Gastrocnemius medialis (tissue), 4 donors: ENCODE measurements around the gene PAX8.

Experiments used
- POLR2A ChIP-seq, 2 donors: fragments of 450-650 bp; IDR thresholded peaks; one replicate each; pipeline ENCODE4 v1.6.1; 2017; ENCODE audit warnings: antibody characterized with exemption in 2 of 2, mild to moderate bottlenecking in 2 of 2, moderate library complexity in 2 of 2
- TF ChIP-seq, protein P1 (sequence below), 5 experiments: fragments of 450-650 bp in 3 of 5; fragments of 200-600 bp in 2 of 5; sonication (generic) in 2 of 5; IDR thresholded peaks in 4 of 5; conservative IDR thresholded peaks in 1 of 5; 1 replicate in 4 of 5; 2 replicates in 1 of 5; pipeline ENCODE4 v1.5.1; 2016 to 2019; ENCODE audit warnings: antibody characterized with exemption in 5 of 5, mild to moderate bottlenecking in 3 of 5, moderate library complexity in 3 of 5

DNA sequence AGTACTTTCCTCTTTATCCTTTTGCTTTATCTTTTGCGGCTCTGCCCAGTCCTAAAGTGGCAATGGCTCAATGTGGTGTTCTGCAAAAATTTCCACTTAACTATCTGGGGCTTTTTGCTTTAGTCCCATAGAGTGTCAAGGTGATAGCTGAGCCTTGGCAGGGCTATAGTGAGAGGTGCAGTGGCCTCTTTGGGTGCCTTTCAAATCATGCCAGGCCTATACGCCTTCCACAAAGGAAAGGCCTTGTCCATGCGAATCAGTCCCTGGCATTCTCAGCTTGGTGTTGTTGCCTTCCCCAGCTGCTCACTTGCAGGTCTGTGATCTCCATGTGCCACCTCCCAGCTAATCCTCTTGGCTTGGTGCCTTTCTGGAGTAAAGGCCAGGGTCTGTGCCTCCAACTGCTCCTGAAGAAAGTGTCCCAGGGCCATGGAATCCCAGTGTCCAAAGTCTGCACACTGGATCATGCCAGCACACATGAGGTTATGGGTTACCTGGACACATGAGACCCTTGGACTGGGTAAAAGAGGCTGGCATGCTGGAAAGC lies 26.6 kb downstream of the PAX8 start:
- TF ChIP-seq, protein P1, sequence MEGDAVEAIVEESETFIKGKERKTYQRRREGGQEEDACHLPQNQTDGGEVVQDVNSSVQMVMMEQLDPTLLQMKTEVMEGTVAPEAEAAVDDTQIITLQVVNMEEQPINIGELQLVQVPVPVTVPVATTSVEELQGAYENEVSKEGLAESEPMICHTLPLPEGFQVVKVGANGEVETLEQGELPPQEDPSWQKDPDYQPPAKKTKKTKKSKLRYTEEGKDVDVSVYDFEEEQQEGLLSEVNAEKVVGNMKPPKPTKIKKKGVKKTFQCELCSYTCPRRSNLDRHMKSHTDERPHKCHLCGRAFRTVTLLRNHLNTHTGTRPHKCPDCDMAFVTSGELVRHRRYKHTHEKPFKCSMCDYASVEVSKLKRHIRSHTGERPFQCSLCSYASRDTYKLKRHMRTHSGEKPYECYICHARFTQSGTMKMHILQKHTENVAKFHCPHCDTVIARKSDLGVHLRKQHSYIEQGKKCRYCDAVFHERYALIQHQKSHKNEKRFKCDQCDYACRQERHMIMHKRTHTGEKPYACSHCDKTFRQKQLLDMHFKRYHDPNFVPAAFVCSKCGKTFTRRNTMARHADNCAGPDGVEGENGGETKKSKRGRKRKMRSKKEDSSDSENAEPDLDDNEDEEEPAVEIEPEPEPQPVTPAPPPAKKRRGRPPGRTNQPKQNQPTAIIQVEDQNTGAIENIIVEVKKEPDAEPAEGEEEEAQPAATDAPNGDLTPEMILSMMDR (IDR thresholded peaks at IDR 0.05 in 4 of 5, conservative IDR thresholded peaks at IDR 0.05 in 1 of 5) = no peak
- no peak for TF ChIP-seq POLR2A (IDR thresholded peaks at IDR 0.05)
